Neuronal stem cell (in vitro differentiated cells): Measurements from ENCODE around the gene UBQLNL.

Experiments used
- DNase-seq: peaks from one replicate; pipeline ENCODE4 v3.0.0-alpha.2; 2013; ENCODE audit warnings: low spot score
- H2AFZ ChIP-seq: one replicate; pipeline ENCODE4 v1.6.1; 2013; ENCODE audit warnings: mild to moderate bottlenecking, low read length, inconsistent platforms
- H2AK5ac ChIP-seq: 2 replicates; pipeline ENCODE4 v1.6.1; 2013; ENCODE audit warnings: low read depth, mild to moderate bottlenecking, inconsistent platforms, low read length, moderate library complexity, mixed read lengths
- H2BK120ac ChIP-seq: 2 replicates; pipeline ENCODE4 v1.6.1; 2013; ENCODE audit warnings: low read depth, mild to moderate bottlenecking, inconsistent platforms, low read length, moderate library complexity, mixed read lengths
- H2BK12ac ChIP-seq: one replicate; pipeline ENCODE4 v1.6.1; 2013; ENCODE audit warnings: low read length, inconsistent platforms
- H2BK15ac ChIP-seq: 2 replicates; pipeline ENCODE4 v1.6.1; 2013; ENCODE audit warnings: mild to moderate bottlenecking, low read length, inconsistent platforms, mixed read lengths
- H2BK5ac ChIP-seq: one replicate; pipeline ENCODE4 v1.6.1; 2013; ENCODE audit warnings: inconsistent platforms, mild to moderate bottlenecking, low read length, moderate library complexity
- H3K14ac ChIP-seq: one replicate; pipeline ENCODE4 v1.6.1; 2013; ENCODE audit warnings: low read length, inconsistent platforms
- H3K18ac ChIP-seq: 2 replicates; pipeline ENCODE4 v1.6.1; 2013; ENCODE audit warnings: low read length, inconsistent platforms
- H3K23ac ChIP-seq: 2 replicates; pipeline ENCODE4 v1.6.1; 2013; ENCODE audit warnings: low read depth, mild to moderate bottlenecking, mixed read lengths, low read length, inconsistent platforms; ENCODE audit not compliant: poor library complexity
- H3K27ac ChIP-seq: replicated peaks from 3 replicates; pipeline ENCODE4 v1.5.1; 2013; ENCODE audit warnings: low read length, inconsistent platforms
- H3K27me3 ChIP-seq, 3 experiments: 2 replicates each; pipeline ENCODE4 v1.6.1; 2013; ENCODE audit warnings: low read length in 3 of 3, mild to moderate bottlenecking in 2 of 3, inconsistent platforms in 1 of 3, low read depth in 1 of 3, mixed read lengths in 1 of 3, moderate library complexity in 1 of 3; ENCODE audit not compliant: control insufficient read depth in 3 of 3, insufficient read depth in 3 of 3
- H3K36me3 ChIP-seq, 2 donors: replicated peaks in 1 of 2; 2 replicates each; pipeline ENCODE4 v1.6.1; 2013; ENCODE audit warnings: low read length in 2 of 2; ENCODE audit not compliant: control insufficient read depth in 2 of 2, insufficient read depth in 2 of 2
- H3K4ac ChIP-seq: 2 replicates; pipeline ENCODE4 v1.6.1; 2013; ENCODE audit warnings: inconsistent platforms, mild to moderate bottlenecking, low read length, moderate library complexity
- H3K4me1 ChIP-seq, 2 donors: 1 replicate in 1 of 2; 2 replicates in 1 of 2; pipeline ENCODE4 v1.6.1; 2013; ENCODE audit warnings: low read length in 2 of 2, low read depth in 1 of 2; ENCODE audit not compliant: control insufficient read depth in 2 of 2, insufficient read depth in 1 of 2
- H3K4me2 ChIP-seq: one replicate; pipeline ENCODE4 v1.6.1; 2013; ENCODE audit warnings: mild to moderate bottlenecking, low read length, inconsistent platforms; ENCODE audit not compliant: insufficient read depth, poor library complexity, severe bottlenecking
- H3K4me3 ChIP-seq, 2 donors: 2 replicates each; pipeline ENCODE4 v1.5.1; 2013; ENCODE audit warnings: low read length in 2 of 2, mild to moderate bottlenecking in 2 of 2, inconsistent platforms in 1 of 2, moderate library complexity in 1 of 2
- H3K79me1 ChIP-seq: one replicate; pipeline ENCODE4 v1.6.1; 2013; ENCODE audit warnings: low read depth, mild to moderate bottlenecking, inconsistent platforms, low read length, moderate library complexity
- H3K9ac ChIP-seq: one replicate; pipeline ENCODE4 v1.6.1; 2013; ENCODE audit warnings: mild to moderate bottlenecking, low read depth, low read length, inconsistent platforms; ENCODE audit not compliant: poor library complexity
- H3K9me3 ChIP-seq, 2 donors: replicated peaks in 1 of 2; 2 replicates each; pipeline versions ENCODE3 to v1.6.1; 2013; ENCODE audit warnings: low read length in 2 of 2, mild to moderate bottlenecking in 2 of 2, inconsistent platforms in 1 of 2, low read depth in 1 of 2, mixed read lengths in 1 of 2, moderate library complexity in 1 of 2; ENCODE audit not compliant: control insufficient read depth in 2 of 2, insufficient read depth in 1 of 2
- H4K8ac ChIP-seq: one replicate; pipeline ENCODE4 v1.6.1; 2013; ENCODE audit warnings: low read depth, mild to moderate bottlenecking, inconsistent platforms, low read length, moderate library complexity
- H4K91ac ChIP-seq: one replicate; pipeline ENCODE4 v1.6.1; 2013; ENCODE audit warnings: low read length, low read depth, mild to moderate bottlenecking, inconsistent platforms; ENCODE audit not compliant: poor library complexity
- WGBS, 2 donors: extraction: QIAGEN DNeasy Blood & Tissue Kit; methylation state at CpG; one replicate each; pipeline ENCODE4 v1.1.7; 2013; ENCODE audit warnings: missing lambda C conversion rate in 2 of 2, mixed read lengths in 1 of 2; ENCODE audit not compliant: insufficient read length in 2 of 2, insufficient replicate concordance in 1 of 2; ENCODE audit errors: extremely low coverage in 2 of 2; 5-methylcytosine and 5-hydroxymethylcytosine counted together

UBQLNL gene

GRCh38 chr11:5546457-5546856, 30.0 kb upstream of the UBQLNL start:
- Histone ChIP-seq H4K91ac (no peak overlapping the region), H3K79me1 (no peaks in the 10 kb centered on the region), H3K14ac (no peak overlapping the region), H4K8ac (no peak overlapping the region), H2BK5ac (no peak overlapping the region), H3K4me1 (no peaks in the 10 kb centered on the region), H3K4me3 (no peak overlapping the region), H3K4ac (no peak overlapping the region), H3K9ac (no peak overlapping the region), H2BK15ac (no peak overlapping the region), H3K4me2 (no peak overlapping the region), H3K27ac (no peak overlapping the region), H3K9me3 (no peaks in the 10 kb centered on the region), H2AK5ac (no peak overlapping the region), H3K18ac (no peak overlapping the region), H3K23ac (no peak overlapping the region), H2AFZ (no peak overlapping the region), H2BK12ac (no peak overlapping the region), H2BK120ac (no peak overlapping the region), H3K36me3 (no peaks in the 10 kb centered on the region), H3K27me3 (no peaks in the 10 kb centered on the region)
- WGBS, 2 donors, result 100% methylated on average over 1 of the region's 3 CpGs
- no peak for DNase-seq

- no peak overlapping the region for H3K9ac ChIP-seq
- H2AFZ ChIP-seq, result no peak overlapping the region
- H4K8ac ChIP-seq, result no peak overlapping the region
- no peaks in the 10 kb centered on the region for H3K4me1 ChIP-seq
- no CpG with 5 or more reads among the region's 1 CpG for WGBS, 2 donors
- no peak for DNase-seq
- H2BK15ac ChIP-seq, result no peak overlapping the region
- H2BK120ac ChIP-seq, result no peak overlapping the region
- no peak overlapping the region for H3K27ac ChIP-seq
- H2BK5ac ChIP-seq, result no peak overlapping the region
- no peaks in the 10 kb centered on the region for H3K36me3 ChIP-seq
- no peak overlapping the region for H3K14ac ChIP-seq
- no peak overlapping the region for H3K18ac ChIP-seq
- no peak overlapping the region for H3K4me2 ChIP-seq
- no peaks in the 10 kb centered on the region for H3K27me3 ChIP-seq
- H3K79me1 ChIP-seq, result no peaks in the 10 kb centered on the region
- no peak overlapping the region for H2AK5ac ChIP-seq
- no peak overlapping the region for H3K4ac ChIP-seq
- no peak overlapping the region for H3K23ac ChIP-seq
- no peaks in the 10 kb centered on the region for H3K9me3 ChIP-seq
- no peak overlapping the region for H4K91ac ChIP-seq
- H3K4me3 ChIP-seq, result no peak overlapping the region
- no peak overlapping the region for H2BK12ac ChIP-seq
Observed at GRCh38 chr11:5541427-5541826, 24.9 kb upstream of the UBQLNL start.

DNA sequence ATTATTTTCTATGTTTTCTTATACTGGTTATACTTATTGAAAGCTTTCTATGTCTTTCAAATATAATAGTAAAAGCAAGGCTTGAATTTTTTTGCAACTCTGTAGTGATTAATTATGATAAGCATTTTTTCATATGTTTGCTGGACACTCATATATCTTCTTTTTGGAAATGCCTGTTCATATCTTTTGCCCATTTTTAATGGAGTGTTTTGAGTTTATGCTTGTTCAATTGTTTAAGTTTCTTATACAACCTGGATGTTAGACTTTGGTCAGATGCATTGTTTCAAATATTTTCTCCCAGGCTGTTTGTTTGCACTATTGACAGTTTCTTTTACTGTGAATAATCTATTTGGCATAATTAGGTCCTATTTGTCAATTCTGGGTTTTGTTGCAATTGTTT, 20.0 kb upstream of the UBQLNL start:
- no peaks in the 10 kb centered on the region for H3K27me3 ChIP-seq
- H3K4me1 ChIP-seq, result no peaks in the 10 kb centered on the region
- no peak overlapping the region for H3K4me2 ChIP-seq
- H3K79me1 ChIP-seq, result no peaks in the 10 kb centered on the region
- no peak overlapping the region for H3K4ac ChIP-seq
- no peak overlapping the region for H3K14ac ChIP-seq
- no peak overlapping the region for H3K9ac ChIP-seq
- no peaks in the 10 kb centered on the region for H3K36me3 ChIP-seq
- H3K27ac ChIP-seq, result no peak overlapping the region
- H3K23ac ChIP-seq, result no peak overlapping the region
- H2BK15ac ChIP-seq, result no peak overlapping the region
- H4K8ac ChIP-seq, result no peak overlapping the region
- H3K9me3 ChIP-seq, result no peaks in the 10 kb centered on the region
- H2AK5ac ChIP-seq, result no peak overlapping the region
- no peak overlapping the region for H2BK12ac ChIP-seq
- DNase-seq, result no peak
- H2BK120ac ChIP-seq, result no peak overlapping the region
- no peak overlapping the region for H4K91ac ChIP-seq
- no peak overlapping the region for H2BK5ac ChIP-seq
- no peak overlapping the region for H2AFZ ChIP-seq
- no peak overlapping the region for H3K18ac ChIP-seq
- no peak overlapping the region for H3K4me3 ChIP-seq

DNA sequence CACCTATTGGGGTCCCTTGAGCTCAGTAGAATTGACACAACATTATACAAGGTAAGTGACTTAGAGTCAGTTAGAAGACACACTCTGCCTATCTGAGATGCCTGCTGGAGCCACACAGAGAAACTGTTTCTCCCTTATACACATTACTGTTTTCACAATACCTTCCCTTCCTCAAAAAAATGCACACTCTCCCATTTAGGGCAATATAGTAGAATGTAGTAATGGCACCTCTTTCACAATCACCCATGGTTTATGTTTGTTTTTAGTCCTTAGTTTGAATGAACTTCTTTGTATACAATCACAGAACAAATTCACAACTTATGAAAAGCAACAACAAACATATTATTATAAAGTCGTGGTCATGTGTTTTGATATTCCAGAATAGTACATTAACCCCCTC, 17.5 kb upstream of the UBQLNL start:
- no peak overlapping the region for H2BK120ac ChIP-seq
- H3K4me1 ChIP-seq, result no peaks in the 10 kb centered on the region
- no peak overlapping the region for H3K9ac ChIP-seq
- no peak overlapping the region for H3K14ac ChIP-seq
- H3K4me3 ChIP-seq, result no peak overlapping the region
- H2BK12ac ChIP-seq, result no peak overlapping the region
- no peaks in the 10 kb centered on the region for H3K27me3 ChIP-seq
- H3K79me1 ChIP-seq, result no peaks in the 10 kb centered on the region
- no peak overlapping the region for H2BK15ac ChIP-seq
- no peak overlapping the region for H2AFZ ChIP-seq
- no peak overlapping the region for H3K27ac ChIP-seq
- H3K9me3 ChIP-seq, result no peaks in the 10 kb centered on the region
- no peak overlapping the region for H4K91ac ChIP-seq
- H2AK5ac ChIP-seq, result no peak overlapping the region
- no peak overlapping the region for H2BK5ac ChIP-seq
- no CpG with 5 or more reads among the region's 1 CpG for WGBS, 2 donors
- H3K4me2 ChIP-seq, result no peak overlapping the region
- no peak for DNase-seq
- no peak overlapping the region for H3K23ac ChIP-seq
- no peak overlapping the region for H4K8ac ChIP-seq
- no peak overlapping the region for H3K18ac ChIP-seq
- H3K4ac ChIP-seq, result no peak overlapping the region
- no peaks in the 10 kb centered on the region for H3K36me3 ChIP-seq
